OCI-LY7 (cell line): ENCODE measurements around the gene PAX4. TPM values are rescaled to one million over a fixed set of nuclear protein-coding genes. Genes with fewer than 3 reads are reported as not detected.

Experiments
- BruUV-seq: library from RNA; stranded (reverse); fragments of 400-500 nt; replicated peaks from 2 replicates; lab custom pipeline; 2021; lab: Mats Ljungman, UMichigan
- CTCF ChIA-PET: fragments of 300-600 bp; sonication (Branson Sonifier 250); formaldehyde crosslinking; loops from one replicate; lab custom pipeline; 2022; ENCODE audit warnings: antibody characterized with exemption; ENCODE audit not compliant: unreplicated experiment; lab: Charles Lee
- POLR2A ChIA-PET: fragments of 300-600 bp; sonication (Branson Sonifier 250); formaldehyde crosslinking; loops from one replicate; lab custom pipeline; 2022; ENCODE audit warnings: antibody characterized with exemption; lab: Charles Lee
- DNase-seq: peaks from one replicate; pipeline ENCODE4 v3.0.0-alpha.2; 2015; ENCODE audit warnings: low spot score
- H2AFZ ChIP-seq: fragments of 200-600 bp; sonication (generic), shearing (Covaris generic); 2 replicates; pipeline ENCODE4 v1.6.1; 2014; ENCODE audit warnings: mild to moderate bottlenecking, antibody characterized with exemption, low read length, moderate library complexity
- H3K27ac ChIP-seq: fragments of 200-600 bp; sonication (generic); 2 replicates; pipeline ENCODE4 v1.5.1; 2014; ENCODE audit warnings: mixed run types, low read depth, mild to moderate bottlenecking, moderate library complexity, low read length, inconsistent platforms; ENCODE audit not compliant: poor library complexity, severe bottlenecking
- H3K36me3 ChIP-seq: fragments of 200-600 bp; sonication (generic); 2 replicates; pipeline ENCODE4 v1.6.1; 2014; ENCODE audit warnings: mild to moderate bottlenecking, antibody characterized with exemption, low read length, moderate library complexity, mixed read lengths; ENCODE audit not compliant: insufficient read depth
- H3K4me1 ChIP-seq: fragments of 200-600 bp; sonication (generic); 2 replicates; pipeline ENCODE4 v1.5.1; 2014; ENCODE audit warnings: mild to moderate bottlenecking, low read length; ENCODE audit not compliant: insufficient read depth, poor library complexity, severe bottlenecking
- H3K4me2 ChIP-seq: fragments of 200-600 bp; sonication (generic); 2 replicates; pipeline ENCODE4 v1.6.1; 2014; ENCODE audit warnings: mild to moderate bottlenecking, low read length
- H3K4me3 ChIP-seq: fragments of 200-600 bp; sonication (generic); 2 replicates; pipeline ENCODE4 v1.5.1; 2014; ENCODE audit warnings: mild to moderate bottlenecking, low read depth, low read length; ENCODE audit not compliant: poor library complexity, severe bottlenecking
- H3K79me2 ChIP-seq: fragments of 200-600 bp; sonication (generic); 2 replicates; pipeline ENCODE4 v1.6.1; 2016; ENCODE audit warnings: low read depth, mild to moderate bottlenecking, low read length, moderate library complexity, mixed read lengths; ENCODE audit not compliant: insufficient read depth
- H3K9me2 ChIP-seq: fragments of 200-600 bp; sonication (generic); 2 replicates; pipeline ENCODE4 v1.6.1; 2016; ENCODE audit warnings: mild to moderate bottlenecking, low read length, mixed read lengths; ENCODE audit not compliant: insufficient read depth
- H3K9me3 ChIP-seq: fragments of 200-600 bp; sonication (generic); 2 replicates; pipeline ENCODE4 v1.6.1; 2014; ENCODE audit warnings: mild to moderate bottlenecking, mixed run types, low read length, mixed read lengths
- H4K20me1 ChIP-seq: fragments of 200-600 bp; sonication (generic); 2 replicates; pipeline ENCODE4 v1.6.1; 2014; ENCODE audit warnings: mild to moderate bottlenecking, antibody characterized with exemption, low read length, moderate library complexity, mixed read lengths; ENCODE audit not compliant: insufficient read depth
- EZH2phosphoT487 ChIP-seq: fragments of 200-600 bp; sonication (generic); IDR thresholded peaks from 2 replicates; pipeline ENCODE4 v1.6.1; 2018; ENCODE audit warnings: low read depth, borderline replicate concordance, mild to moderate bottlenecking, mixed run types, antibody characterized with exemption, low read length, moderate library complexity, mixed read lengths
- intact Hi-C: fragments of 100-400 bp; cut with micrococcal nuclease; formaldehyde crosslinking; loops from one replicate; pipeline ENCODE4 v1.10.0; 2022; ENCODE audit not compliant: unreplicated experiment
- total RNA-seq, 2 experiments: library from RNA; depleted of rRNA in 1 of 2; stranded (reverse); fragments of >200 nt in 1 of 2; shearing (Covaris generic) in 1 of 2; gene quantifications; 2 replicates each; pipeline ENCODE4 v1.2.3, GENCODE V29; 2014 to 2022
- TF ChIP-seq, protein P1 (sequence below): fragments of 200-600 bp; sonication (generic); conservative IDR thresholded peaks from 2 replicates; pipeline ENCODE4 v1.5.1; 2014; ENCODE audit warnings: mild to moderate bottlenecking, antibody characterized with exemption, low read length, moderate library complexity, mixed read lengths

The PAX4 gene
- total RNA-seq, 2 experiments from 2014 or later: not detected

GRCh38 chr7:127584648-127585043, 33.3 kb downstream of the PAX4 start:
- ChIA-PET CTCF (no interaction called here), POLR2A (interaction anchor here (0.6 kb wide), 1 partner anchor 443 kb away, joined by 4 read pairs; no protein-coding TSS in a partner anchor)
- peaks cover 31% of the 10 kb centered on the region; the same call in 1 of the 2 replicates for H3K79me2 ChIP-seq

GRCh38 chr7:127582361-127582760, 35.6 kb downstream of the PAX4 start:
- H3K4me3 ChIP-seq: no peak overlapping the region
- BruUV-seq: no TSS peak
- H3K36me3 ChIP-seq: peaks cover 33% of the 10 kb centered on the region
- peaks cover 21% of the 10 kb centered on the region for H3K4me1 ChIP-seq
- POLR2A ChIA-PET: interaction anchor here (0.8 to 1.2 kb wide), 2 partner anchors 9 to 10 kb away, joined by 3 read pairs; no protein-coding TSS in a partner anchor
- H4K20me1 ChIP-seq: peaks cover 18% of the 10 kb centered on the region; the same call in 1 of the 2 replicates
- no peak overlapping the region for H2AFZ ChIP-seq
- no peaks in the 10 kb centered on the region for H3K9me2 ChIP-seq
- TF ChIP-seq, protein P1, sequence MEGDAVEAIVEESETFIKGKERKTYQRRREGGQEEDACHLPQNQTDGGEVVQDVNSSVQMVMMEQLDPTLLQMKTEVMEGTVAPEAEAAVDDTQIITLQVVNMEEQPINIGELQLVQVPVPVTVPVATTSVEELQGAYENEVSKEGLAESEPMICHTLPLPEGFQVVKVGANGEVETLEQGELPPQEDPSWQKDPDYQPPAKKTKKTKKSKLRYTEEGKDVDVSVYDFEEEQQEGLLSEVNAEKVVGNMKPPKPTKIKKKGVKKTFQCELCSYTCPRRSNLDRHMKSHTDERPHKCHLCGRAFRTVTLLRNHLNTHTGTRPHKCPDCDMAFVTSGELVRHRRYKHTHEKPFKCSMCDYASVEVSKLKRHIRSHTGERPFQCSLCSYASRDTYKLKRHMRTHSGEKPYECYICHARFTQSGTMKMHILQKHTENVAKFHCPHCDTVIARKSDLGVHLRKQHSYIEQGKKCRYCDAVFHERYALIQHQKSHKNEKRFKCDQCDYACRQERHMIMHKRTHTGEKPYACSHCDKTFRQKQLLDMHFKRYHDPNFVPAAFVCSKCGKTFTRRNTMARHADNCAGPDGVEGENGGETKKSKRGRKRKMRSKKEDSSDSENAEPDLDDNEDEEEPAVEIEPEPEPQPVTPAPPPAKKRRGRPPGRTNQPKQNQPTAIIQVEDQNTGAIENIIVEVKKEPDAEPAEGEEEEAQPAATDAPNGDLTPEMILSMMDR: no peak
- H3K9me3 ChIP-seq: no peaks in the 10 kb centered on the region
- H3K79me2 ChIP-seq: peaks cover 19% of the 10 kb centered on the region; the same call in 1 of the 2 replicates
- no peak for DNase-seq
- intact Hi-C loops: no loop called here
- no peak overlapping the region for H3K27ac ChIP-seq
- CTCF ChIA-PET: interaction anchor here (0.6 kb wide), 1 partner anchor 1340 kb away, joined by 3 read pairs; no protein-coding TSS in a partner anchor
- no peak overlapping the region for H3K4me2 ChIP-seq

More at GRCh38 chr7:127584648-127585043, 33.3 kb downstream of the PAX4 start:
- Histone ChIP-seq H3K4me1 (peaks cover 32% of the 10 kb centered on the region), H2AFZ (no peak overlapping the region), H3K9me2 (no peaks in the 10 kb centered on the region), H3K4me2 (peak overlapping the region; percentile 96), H3K27ac (no peak overlapping the region), H3K36me3 (peaks cover 27% of the 10 kb centered on the region), H3K9me3 (no peaks in the 10 kb centered on the region), H4K20me1 (peaks cover 22% of the 10 kb centered on the region; the same call in 1 of the 2 replicates), H3K4me3 (peak overlapping the region; percentile 84)
- TF ChIP-seq, protein P1: no peak
- no peak for TF ChIP-seq EZH2phosphoT487
- DNase-seq: no peak
- no TSS peak for BruUV-seq
- intact Hi-C loops: loop anchor here (5.0 kb wide), 2 partner anchors 68 to 192 kb away; partner anchors contain the start of genes SND1 and ZNF800

DNA sequence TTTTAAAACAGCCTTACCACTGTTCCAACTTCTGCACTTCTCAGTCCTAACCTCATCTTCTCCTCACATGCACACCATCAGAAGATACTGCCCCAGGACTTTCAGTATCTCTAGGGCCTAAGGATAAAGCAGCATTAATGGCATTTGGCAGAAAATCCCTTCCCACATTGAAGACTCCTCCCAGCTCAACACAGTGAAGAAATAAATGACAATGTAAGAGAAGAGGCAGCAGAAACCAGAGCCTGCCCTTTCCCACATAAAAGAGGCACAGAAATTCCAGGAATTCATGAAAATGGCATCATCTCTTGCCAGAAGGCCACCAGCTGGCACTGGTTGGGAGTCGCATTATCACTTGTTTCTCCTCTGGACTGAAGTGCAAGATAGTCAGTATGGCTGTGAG, 36.2 kb downstream of the PAX4 start:
- TF ChIP-seq, protein P1: no peak
- TF ChIP-seq EZH2phosphoT487: no peak
- H3K4me1 ChIP-seq: peaks cover 21% of the 10 kb centered on the region
- no peaks in the 10 kb centered on the region for H3K9me3 ChIP-seq
- peak overlapping the region; percentile 14; the same call in 1 of the 2 replicates for H3K4me2 ChIP-seq
- no peak overlapping the region for H3K27ac ChIP-seq
- no TSS peak for BruUV-seq
- no peak overlapping the region for H2AFZ ChIP-seq
- intact Hi-C loops: no loop called here
- CTCF ChIA-PET: no interaction called here
- peaks cover 33% of the 10 kb centered on the region for H3K36me3 ChIP-seq
- H3K9me2 ChIP-seq: no peaks in the 10 kb centered on the region
- POLR2A ChIA-PET: no interaction called here
- no peak for DNase-seq
- no peak overlapping the region for H3K4me3 ChIP-seq
- peaks cover 18% of the 10 kb centered on the region; the same call in 1 of the 2 replicates for H4K20me1 ChIP-seq
- peaks cover 19% of the 10 kb centered on the region; the same call in 1 of the 2 replicates for H3K79me2 ChIP-seq
